T follicular helper cell (primary cell): ENCODE measurements around the gene NONO.
"Not testable (repeated sequence)": the region's sequence is repeated elsewhere in the genome, so short reads cannot be mapped to it uniquely, and the experiment has no call there.

Source experiments
- DNase-seq: peaks from one replicate; pipeline ENCODE4 v3.0.0-alpha.2; 2020; ENCODE audit warnings: low read depth

Gene NONO

GRCh38 chrX:71285929-71286328 is 2.5 kb downstream of the NONO start:
- DNase-seq, result no peak

GRCh38 chrX:71291381-71291780 is 7.9 kb downstream of the NONO start:
- DNase-seq, result no peak

- DNase-seq, result no peak
These were observed 9.4 kb downstream of the NONO start for GRCh38 chrX:71292669-71293365.

- DNase-seq, result no peak
These were observed 13.4 kb downstream of the NONO start for GRCh38 chrX:71296806-71297205.

GRCh38 chrX:71298119-71298518 is 14.7 kb downstream of the NONO start:
- DNase-seq, result no peak

- DNase-seq, result not testable (repeated sequence)
These were observed 16.6 kb downstream of the NONO start for GRCh38 chrX:71300064-71300463.

GRCh38 chrX:71300495-71300894 is 17.1 kb downstream of the NONO start:
- DNase-seq, result not testable (repeated sequence)

- DNase-seq, result no peak
These were observed 17.9 kb downstream of the NONO start, which contains the start of gene ITGB1BP2 for GRCh38 chrX:71301195-71301924. TSS of gene ITGB1BP2 (plus strand) at chrX:71301750. CDS start at chrX:71301807, 57 bp downstream.

GRCh38 chrX:71302461-71303213 is 19.2 kb downstream of the NONO start:
- DNase-seq, result no peak

GRCh38 chrX:71304561-71304960 is 21.1 kb downstream of the NONO start:
- DNase-seq, result no peak

- DNase-seq, result no peak
These were observed 32.5 kb downstream of the NONO start for GRCh38 chrX:71315917-71316316.

- not testable (repeated sequence) for DNase-seq
These were observed 33.5 kb downstream of the NONO start for GRCh38 chrX:71316959-71317358.

- no peak for DNase-seq
These were observed 36.7 kb downstream of the NONO start for GRCh38 chrX:71320126-71320525.

GRCh38 chrX:71321731-71322130 is 38.3 kb downstream of the NONO start:
- no peak for DNase-seq

- DNase-seq, result not testable (repeated sequence)
These were observed 41.0 kb downstream of the NONO start for GRCh38 chrX:71324452-71324851.

- no peak for DNase-seq
These were observed 43.0 kb downstream of the NONO start for GRCh38 chrX:71326394-71326793.

- DNase-seq, result not testable (repeated sequence)
These were observed 65.8 kb downstream of the NONO start for GRCh38 chrX:71349151-71349665.

- DNase-seq, result not testable (repeated sequence)
These were observed 66.4 kb downstream of the NONO start for GRCh38 chrX:71349867-71350266.
